ENCODE data around the gene GID4. TPM values are rescaled to one million over a fixed set of nuclear protein-coding genes. Genes with fewer than 3 reads are reported as not detected.

The GID4 gene
- total RNA-seq, 1 donor from 2014 or later, result 8.2 TPM

DNA sequence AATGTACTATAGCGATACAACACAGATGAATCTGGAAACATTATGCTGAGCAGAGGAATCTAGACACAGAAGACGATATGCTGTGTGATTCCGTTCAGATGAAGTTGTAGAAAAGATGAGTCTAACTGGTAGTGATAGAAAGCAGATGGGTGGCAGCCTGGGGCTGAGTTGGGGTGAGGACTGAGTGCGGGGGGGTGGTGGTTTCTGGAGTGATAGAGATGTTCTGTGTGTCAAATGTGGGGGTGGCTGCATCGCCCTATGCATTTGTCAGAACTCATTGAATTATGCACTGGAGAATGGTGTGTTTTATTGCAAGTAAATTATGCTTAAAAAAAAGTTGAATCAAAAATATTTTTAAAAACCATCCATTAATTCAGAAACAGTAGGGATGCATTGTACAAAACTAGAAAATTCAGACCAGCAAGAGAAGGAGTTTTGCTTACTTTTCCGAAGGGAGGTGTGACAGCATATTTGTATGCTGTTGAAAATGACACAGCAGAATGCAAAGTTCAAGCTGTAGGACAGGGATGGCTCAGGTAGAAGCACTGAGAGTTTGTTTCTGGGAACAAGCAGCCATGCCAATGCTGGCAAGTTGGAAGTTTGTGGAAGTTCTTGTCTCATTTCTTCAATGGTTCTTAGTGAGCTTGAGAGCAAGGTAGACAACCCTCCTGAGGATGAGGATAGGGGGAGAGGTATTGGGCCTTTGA, 35.5 kb downstream of the GID4 start:
- H3K36me3 Mint-ChIP-seq (ENCODE audit: unreplicated experiment), result no peaks in the 10 kb centered on the region
- no peak overlapping the region for H3K27ac Mint-ChIP-seq (ENCODE audit: unreplicated experiment)
- H3K4me3 Mint-ChIP-seq (ENCODE audit: unreplicated experiment), result no peak overlapping the region
- TF ChIP-seq, protein P1, sequence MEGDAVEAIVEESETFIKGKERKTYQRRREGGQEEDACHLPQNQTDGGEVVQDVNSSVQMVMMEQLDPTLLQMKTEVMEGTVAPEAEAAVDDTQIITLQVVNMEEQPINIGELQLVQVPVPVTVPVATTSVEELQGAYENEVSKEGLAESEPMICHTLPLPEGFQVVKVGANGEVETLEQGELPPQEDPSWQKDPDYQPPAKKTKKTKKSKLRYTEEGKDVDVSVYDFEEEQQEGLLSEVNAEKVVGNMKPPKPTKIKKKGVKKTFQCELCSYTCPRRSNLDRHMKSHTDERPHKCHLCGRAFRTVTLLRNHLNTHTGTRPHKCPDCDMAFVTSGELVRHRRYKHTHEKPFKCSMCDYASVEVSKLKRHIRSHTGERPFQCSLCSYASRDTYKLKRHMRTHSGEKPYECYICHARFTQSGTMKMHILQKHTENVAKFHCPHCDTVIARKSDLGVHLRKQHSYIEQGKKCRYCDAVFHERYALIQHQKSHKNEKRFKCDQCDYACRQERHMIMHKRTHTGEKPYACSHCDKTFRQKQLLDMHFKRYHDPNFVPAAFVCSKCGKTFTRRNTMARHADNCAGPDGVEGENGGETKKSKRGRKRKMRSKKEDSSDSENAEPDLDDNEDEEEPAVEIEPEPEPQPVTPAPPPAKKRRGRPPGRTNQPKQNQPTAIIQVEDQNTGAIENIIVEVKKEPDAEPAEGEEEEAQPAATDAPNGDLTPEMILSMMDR (IDR thresholded peaks at IDR 0.05; ENCODE audit: partially characterized antibody, unreplicated experiment), result no peak
- no peaks in the 10 kb centered on the region for H3K9me3 Mint-ChIP-seq (ENCODE audit: unreplicated experiment)
- no peak for DNase-seq
- peaks cover 5% of the 10 kb centered on the region for H3K27me3 Mint-ChIP-seq (ENCODE audit: unreplicated experiment)
- H3K4me1 Mint-ChIP-seq (ENCODE audit: low read depth, unreplicated experiment), result peaks cover 3% of the 10 kb centered on the region

DNA sequence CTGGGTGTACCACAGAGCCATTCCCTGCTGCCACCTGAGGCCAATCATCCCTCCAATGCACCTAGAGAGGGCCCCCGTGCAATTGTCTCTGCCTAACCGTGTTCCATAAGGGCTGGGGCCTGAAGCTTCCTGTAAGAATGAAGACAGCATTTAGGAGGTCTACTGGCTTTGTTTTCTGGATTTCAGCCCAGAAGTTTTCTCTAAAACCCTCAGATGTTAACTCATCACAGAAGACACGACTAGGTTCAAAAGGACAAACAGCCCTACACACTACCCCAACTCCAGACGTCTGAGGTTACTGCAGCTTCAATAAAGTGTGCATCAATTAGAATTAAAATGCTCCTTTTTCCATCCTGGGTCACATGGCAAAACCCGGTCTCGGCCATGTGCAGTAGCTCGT, 37.7 kb downstream of the GID4 start:
- DNase-seq, result no peak
- Mint-ChIP-seq H3K4me1 (ENCODE audit: low read depth, unreplicated experiment) (no peaks in the 10 kb centered on the region), H3K9me3 (ENCODE audit: unreplicated experiment) (no peaks in the 10 kb centered on the region), H3K36me3 (ENCODE audit: unreplicated experiment) (no peaks in the 10 kb centered on the region), H3K27me3 (ENCODE audit: unreplicated experiment) (peaks cover 7% of the 10 kb centered on the region), H3K4me3 (ENCODE audit: unreplicated experiment) (no peak overlapping the region), H3K27ac (ENCODE audit: unreplicated experiment) (no peak overlapping the region)
- TF ChIP-seq, protein P1 (IDR thresholded peaks at IDR 0.05; ENCODE audit: partially characterized antibody, unreplicated experiment), result no peak

GRCh38 chr17:18079543-18079942, 40.3 kb downstream of the GID4 start:
- Mint-ChIP-seq H3K4me3 (ENCODE audit: unreplicated experiment) (no peak overlapping the region), H3K27me3 (ENCODE audit: unreplicated experiment) (peaks cover 7% of the 10 kb centered on the region), H3K9me3 (ENCODE audit: unreplicated experiment) (no peaks in the 10 kb centered on the region), H3K27ac (ENCODE audit: unreplicated experiment) (no peak overlapping the region), H3K4me1 (ENCODE audit: low read depth, unreplicated experiment) (no peaks in the 10 kb centered on the region), H3K36me3 (ENCODE audit: unreplicated experiment) (no peaks in the 10 kb centered on the region)
- no peak for DNase-seq
- TF ChIP-seq, protein P1 (IDR thresholded peaks at IDR 0.05; ENCODE audit: partially characterized antibody, unreplicated experiment), result no peak

DNA sequence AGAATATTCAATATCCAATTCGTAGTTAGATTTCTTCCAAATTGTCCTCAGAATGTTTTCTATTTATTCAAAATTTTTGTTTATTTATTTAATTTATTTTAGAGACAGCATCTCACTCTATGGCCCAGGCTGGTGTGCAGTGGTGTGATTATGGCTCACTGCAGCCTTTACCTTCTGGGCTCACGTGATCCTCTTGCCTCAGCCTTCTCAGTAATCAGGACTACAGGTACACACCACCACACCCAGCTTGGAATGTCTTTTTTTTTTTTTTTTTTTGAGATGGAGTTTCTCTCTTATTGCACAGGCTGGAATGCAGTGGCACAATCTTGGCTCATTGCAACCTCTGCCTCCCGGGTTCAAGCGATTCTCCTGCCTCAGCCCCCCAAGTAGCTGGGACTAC, 45.0 kb downstream of the GID4 start:
- TF ChIP-seq, protein P1 (IDR thresholded peaks at IDR 0.05; ENCODE audit: partially characterized antibody, unreplicated experiment), result no peak

More for the DNA sequence above, 45.0 kb downstream of the GID4 start:
- no peak overlapping the region for H3K27ac Mint-ChIP-seq (ENCODE audit: unreplicated experiment)
- DNase-seq, result no peak
- no peak overlapping the region for H3K4me3 Mint-ChIP-seq (ENCODE audit: unreplicated experiment)
- H3K36me3 Mint-ChIP-seq (ENCODE audit: unreplicated experiment), result no peaks in the 10 kb centered on the region
- peaks cover 5% of the 10 kb centered on the region for H3K9me3 Mint-ChIP-seq (ENCODE audit: unreplicated experiment)
- peaks cover 6% of the 10 kb centered on the region for H3K4me1 Mint-ChIP-seq (ENCODE audit: low read depth, unreplicated experiment)
- H3K27me3 Mint-ChIP-seq (ENCODE audit: unreplicated experiment), result peaks cover 3% of the 10 kb centered on the region

Data from glutamatergic neuron (in vitro differentiated cells).